Measurements from ENCODE around the gene EEF1A1.

- TF ChIP-seq CTCF (IDR thresholded peaks at IDR 0.05; ENCODE audit: insufficient read depth, low read depth, low read length): no peak
- TF ChIP-seq EZH2 (IDR thresholded peaks at IDR 0.05; ENCODE audit: insufficient read depth, low read length): no peak
Measured at GRCh38 chr6:73547036-73547435, 26.2 kb upstream of the EEF1A1 start.
